CD4-positive, alpha-beta T cell (primary cell): Measurements from ENCODE around the gene GMPS. TPM values are rescaled to one million over a fixed set of nuclear protein-coding genes. Genes with fewer than 3 reads are reported as not detected.

Experiments used
- ATAC-seq: fragments of 200-7000 bp; cut with Tn5 transposase; one replicate; pipeline ENCODE4 v1.10.0; 2022; ENCODE audit warnings: mild to moderate bottlenecking; ENCODE audit not compliant: poor library complexity
- CTCF ChIA-PET: fragments of 350-600 bp; sonication (Branson Sonifier 250); formaldehyde crosslinking; loops from one replicate; lab custom pipeline; 2021; ENCODE audit warnings: antibody characterized with exemption, inconsistent platforms; lab: Charles Lee
- POLR2A ChIA-PET: fragments of 350-600 bp; sonication (Branson Sonifier 250); formaldehyde crosslinking; loops from one replicate; lab custom pipeline; 2021; ENCODE audit warnings: antibody characterized with exemption, inconsistent platforms; lab: Charles Lee
- DNase-seq, 14 experiments: peaks; one replicate each; pipeline ENCODE4 v3.0.0-alpha.2; 2013 to 2020; ENCODE audit warnings: mixed read lengths in 2 of 14
- H3K27ac ChIP-seq, 2 donors: one replicate each; pipeline versions ENCODE4 v1.5.1 to v1.7.0; 2013; ENCODE audit warnings: low read length in 2 of 2, low read depth in 1 of 2, mild to moderate bottlenecking in 1 of 2
- H3K27me3 ChIP-seq, 2 experiments: 1 replicate in 1 of 2; 2 replicates in 1 of 2; pipeline versions ENCODE4 v1.6.1 to v1.7.0; 2013; ENCODE audit warnings: low read length in 2 of 2, control low read depth in 1 of 2, mild to moderate bottlenecking in 1 of 2, moderate library complexity in 1 of 2; ENCODE audit not compliant: insufficient read depth in 2 of 2, control insufficient read depth in 1 of 2
- H3K36me3 ChIP-seq: one replicate; pipeline ENCODE4 v1.6.1; 2013; ENCODE audit warnings: low read length, control low read depth; ENCODE audit not compliant: insufficient read depth
- H3K4me1 ChIP-seq: one replicate; pipeline ENCODE4 v1.6.1; 2013; ENCODE audit warnings: low read length, control low read depth; ENCODE audit not compliant: insufficient read depth
- H3K4me3 ChIP-seq: one replicate; pipeline ENCODE4 v1.5.1; 2013; ENCODE audit warnings: mild to moderate bottlenecking, low read length, moderate library complexity
- H3K9me3 ChIP-seq, 2 experiments: 1 replicate in 1 of 2; 2 replicates in 1 of 2; pipeline versions ENCODE4 v1.6.1 to v1.7.0; 2013; ENCODE audit warnings: low read length in 2 of 2, mild to moderate bottlenecking in 2 of 2, control low read depth in 1 of 2, moderate library complexity in 1 of 2; ENCODE audit not compliant: control insufficient read depth in 1 of 2, insufficient read depth in 1 of 2
- H3K27ac Mint-ChIP-seq: one replicate; pipeline ENCODE4 v1.8.0; 2020; ENCODE audit warnings: mixed read lengths
- H3K27me3 Mint-ChIP-seq: one replicate; pipeline ENCODE4 v1.8.0; 2021; ENCODE audit warnings: mixed read lengths
- H3K36me3 Mint-ChIP-seq: one replicate; pipeline ENCODE4 v1.8.0; 2021; ENCODE audit warnings: low read depth, mixed read lengths
- H3K4me1 Mint-ChIP-seq: one replicate; pipeline ENCODE4 v1.8.0; 2021; ENCODE audit warnings: low read depth, mixed read lengths
- H3K4me3 Mint-ChIP-seq: one replicate; pipeline ENCODE4 v1.8.0; 2020; ENCODE audit warnings: mild to moderate bottlenecking, mixed read lengths
- H3K9me3 Mint-ChIP-seq: one replicate; pipeline ENCODE4 v1.8.0; 2020; ENCODE audit warnings: mixed read lengths
- intact Hi-C, 2 experiments: fragments of 100-400 bp; cut with DNase I in 1 of 2; cut with micrococcal nuclease in 1 of 2; formaldehyde crosslinking; loops; one replicate each; pipeline versions ENCODE4 v1.15.1 to v1.9.0; 2023 to 2025; cut with DNase I, micrococcal nuclease
- total RNA-seq, 174 experiments: library from RNA in 2 of 174; stranded (reverse) in 2 of 174; gene quantifications; one replicate each; pipeline ENCODE4 v1.2.3 and lab custom pipeline; 2021 to 2026
- TF ChIP-seq, protein P1 (sequence below): fragments of 200-600 bp; IDR thresholded peaks from one replicate; pipeline ENCODE4 v1.8.0; 2022; ENCODE audit warnings: antibody characterized with exemption, mild to moderate bottlenecking

The GMPS gene
- total RNA-seq, 2 experiments from 2014 or later: 34.1 to 34.3 TPM

DNA sequence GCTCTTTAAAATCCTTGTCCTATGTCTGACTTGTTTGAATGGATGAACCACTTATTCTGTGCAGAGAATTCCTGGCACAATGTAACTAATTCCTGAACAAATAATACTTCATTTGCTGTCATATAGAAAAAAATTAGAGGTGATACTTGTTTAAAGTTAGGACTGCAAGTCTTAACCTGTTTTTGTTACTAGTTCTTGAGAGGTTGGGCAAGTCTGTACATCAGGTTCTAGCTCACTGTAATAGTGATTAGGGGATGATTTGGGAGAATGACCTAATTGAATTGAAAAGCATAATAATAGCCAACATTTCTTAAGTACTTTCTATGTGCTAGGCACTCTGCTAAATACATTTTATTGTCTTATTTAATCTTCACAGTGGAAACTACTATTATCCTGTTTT is 49.3 kb downstream of the GMPS start:
- H3K4me3 Mint-ChIP-seq: no peak overlapping the region
- CTCF ChIA-PET: interaction anchor here (3.4 kb wide), 1 partner anchor 113 kb away, joined by 11 read pairs; the partner anchor contains the start of gene C3orf33
- intact Hi-C loops: no loop called here
- TF ChIP-seq, protein P1, sequence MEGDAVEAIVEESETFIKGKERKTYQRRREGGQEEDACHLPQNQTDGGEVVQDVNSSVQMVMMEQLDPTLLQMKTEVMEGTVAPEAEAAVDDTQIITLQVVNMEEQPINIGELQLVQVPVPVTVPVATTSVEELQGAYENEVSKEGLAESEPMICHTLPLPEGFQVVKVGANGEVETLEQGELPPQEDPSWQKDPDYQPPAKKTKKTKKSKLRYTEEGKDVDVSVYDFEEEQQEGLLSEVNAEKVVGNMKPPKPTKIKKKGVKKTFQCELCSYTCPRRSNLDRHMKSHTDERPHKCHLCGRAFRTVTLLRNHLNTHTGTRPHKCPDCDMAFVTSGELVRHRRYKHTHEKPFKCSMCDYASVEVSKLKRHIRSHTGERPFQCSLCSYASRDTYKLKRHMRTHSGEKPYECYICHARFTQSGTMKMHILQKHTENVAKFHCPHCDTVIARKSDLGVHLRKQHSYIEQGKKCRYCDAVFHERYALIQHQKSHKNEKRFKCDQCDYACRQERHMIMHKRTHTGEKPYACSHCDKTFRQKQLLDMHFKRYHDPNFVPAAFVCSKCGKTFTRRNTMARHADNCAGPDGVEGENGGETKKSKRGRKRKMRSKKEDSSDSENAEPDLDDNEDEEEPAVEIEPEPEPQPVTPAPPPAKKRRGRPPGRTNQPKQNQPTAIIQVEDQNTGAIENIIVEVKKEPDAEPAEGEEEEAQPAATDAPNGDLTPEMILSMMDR: no peak
- peaks cover 92% of the 10 kb centered on the region for H3K36me3 Mint-ChIP-seq
- H3K9me3 Mint-ChIP-seq: no peaks in the 10 kb centered on the region
- Histone ChIP-seq H3K27me3 (no peaks in the 10 kb centered on the region), H3K4me3 (no peak overlapping the region), H3K9me3 (no peaks in the 10 kb centered on the region), H3K27ac (no peak overlapping the region), H3K36me3 (peaks cover 60% of the 10 kb centered on the region), H3K4me1 (no peaks in the 10 kb centered on the region)
- H3K27ac Mint-ChIP-seq: no peak overlapping the region
- no peaks in the 10 kb centered on the region for H3K4me1 Mint-ChIP-seq
- DNase-seq (no peak), ATAC-seq (no peak)
- POLR2A ChIA-PET: no interaction called here
- no peaks in the 10 kb centered on the region for H3K27me3 Mint-ChIP-seq

DNA sequence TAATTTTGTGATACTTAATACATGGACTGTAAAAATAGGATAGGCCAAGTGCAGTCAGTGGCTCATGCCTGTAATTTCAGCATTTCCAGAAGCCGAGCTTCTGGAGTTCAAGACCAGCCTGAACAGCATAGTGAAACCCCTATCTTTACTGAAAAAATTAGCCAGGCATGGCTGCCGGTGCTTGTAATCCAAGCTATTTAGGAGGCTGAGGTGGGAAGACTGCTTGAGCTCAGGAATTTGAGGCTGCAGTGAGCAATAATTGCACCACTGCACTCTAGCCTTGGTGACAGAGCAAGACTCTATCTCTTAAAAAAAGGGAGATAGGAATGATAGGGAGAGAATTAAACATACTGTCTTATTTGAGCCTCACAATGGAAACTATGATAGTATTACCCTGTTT is 51.0 kb downstream of the GMPS start:
- H3K4me3 ChIP-seq: no peak overlapping the region
- H3K4me3 Mint-ChIP-seq: no peak overlapping the region
- no peaks in the 10 kb centered on the region for H3K27me3 Mint-ChIP-seq
- POLR2A ChIA-PET: no interaction called here
- ATAC-seq (no peak), DNase-seq (no peak)
- H3K27ac Mint-ChIP-seq: no peak overlapping the region
- H3K9me3 Mint-ChIP-seq: no peaks in the 10 kb centered on the region
- H3K36me3 ChIP-seq: peaks cover 61% of the 10 kb centered on the region
- no peaks in the 10 kb centered on the region for H3K9me3 ChIP-seq
- no peaks in the 10 kb centered on the region for H3K4me1 ChIP-seq
- no peak overlapping the region for H3K27ac ChIP-seq
- CTCF ChIA-PET: interaction anchor here (0.8 to 3.4 kb wide), 3 partner anchors 14 to 115 kb away, joined by 3 to 11 read pairs (median 3); partner anchors contain the start of gene C3orf33
- H3K36me3 Mint-ChIP-seq: peaks cover 91% of the 10 kb centered on the region
- intact Hi-C loops: no loop called here
- no peaks in the 10 kb centered on the region for H3K27me3 ChIP-seq
- no peaks in the 10 kb centered on the region for H3K4me1 Mint-ChIP-seq
- TF ChIP-seq, protein P1: no peak

DNA sequence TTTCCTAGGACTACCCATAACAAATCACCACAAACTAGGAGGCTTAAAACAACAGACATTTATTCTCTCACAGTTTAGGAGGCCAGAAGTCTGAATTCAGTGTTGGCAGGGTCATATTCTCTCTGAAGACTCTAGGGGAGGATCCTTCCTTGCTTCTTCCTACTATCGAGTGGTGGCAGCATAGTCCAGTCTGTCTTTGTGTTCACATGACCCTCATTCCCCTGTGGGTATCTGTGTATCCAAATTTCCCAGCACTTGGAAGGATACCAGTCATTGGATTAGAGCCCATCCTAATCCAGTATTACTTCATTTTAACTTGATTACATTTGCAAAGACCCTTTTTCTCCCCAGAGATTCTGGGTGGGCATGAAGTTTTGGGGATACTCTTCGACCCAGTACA is 63.8 kb downstream of the GMPS start:
- Mint-ChIP-seq H3K9me3 (no peaks in the 10 kb centered on the region), H3K4me3 (no peak overlapping the region), H3K4me1 (no peaks in the 10 kb centered on the region), H3K27ac (no peak overlapping the region), H3K36me3 (peaks cover 76% of the 10 kb centered on the region), H3K27me3 (no peaks in the 10 kb centered on the region)
- TF ChIP-seq, protein P1: no peak
- ChIA-PET CTCF (no interaction called here), POLR2A (no interaction called here)
- DNase-seq (no peak), ATAC-seq (no peak)
- intact Hi-C loops: no loop called here
- Histone ChIP-seq H3K4me3 (no peak overlapping the region), H3K36me3 (peaks cover 53% of the 10 kb centered on the region), H3K27me3 (no peaks in the 10 kb centered on the region), H3K9me3 (no peaks in the 10 kb centered on the region), H3K27ac (no peak overlapping the region), H3K4me1 (no peaks in the 10 kb centered on the region)
